OCI-LY7 (cell line): ENCODE data around the gene ZNF106.

Source experiments
- EZH2phosphoT487 ChIP-seq: fragments of 200-600 bp; sonication (generic); IDR thresholded peaks from 2 replicates; pipeline ENCODE4 v1.6.1; 2018; ENCODE audit warnings: low read depth, borderline replicate concordance, mild to moderate bottlenecking, mixed run types, antibody characterized with exemption, low read length, moderate library complexity, mixed read lengths
- TF ChIP-seq, protein P1 (sequence below): fragments of 200-600 bp; sonication (generic); conservative IDR thresholded peaks from 2 replicates; pipeline ENCODE4 v1.5.1; 2014; ENCODE audit warnings: mild to moderate bottlenecking, antibody characterized with exemption, low read length, moderate library complexity, mixed read lengths

- TF ChIP-seq, protein P1, sequence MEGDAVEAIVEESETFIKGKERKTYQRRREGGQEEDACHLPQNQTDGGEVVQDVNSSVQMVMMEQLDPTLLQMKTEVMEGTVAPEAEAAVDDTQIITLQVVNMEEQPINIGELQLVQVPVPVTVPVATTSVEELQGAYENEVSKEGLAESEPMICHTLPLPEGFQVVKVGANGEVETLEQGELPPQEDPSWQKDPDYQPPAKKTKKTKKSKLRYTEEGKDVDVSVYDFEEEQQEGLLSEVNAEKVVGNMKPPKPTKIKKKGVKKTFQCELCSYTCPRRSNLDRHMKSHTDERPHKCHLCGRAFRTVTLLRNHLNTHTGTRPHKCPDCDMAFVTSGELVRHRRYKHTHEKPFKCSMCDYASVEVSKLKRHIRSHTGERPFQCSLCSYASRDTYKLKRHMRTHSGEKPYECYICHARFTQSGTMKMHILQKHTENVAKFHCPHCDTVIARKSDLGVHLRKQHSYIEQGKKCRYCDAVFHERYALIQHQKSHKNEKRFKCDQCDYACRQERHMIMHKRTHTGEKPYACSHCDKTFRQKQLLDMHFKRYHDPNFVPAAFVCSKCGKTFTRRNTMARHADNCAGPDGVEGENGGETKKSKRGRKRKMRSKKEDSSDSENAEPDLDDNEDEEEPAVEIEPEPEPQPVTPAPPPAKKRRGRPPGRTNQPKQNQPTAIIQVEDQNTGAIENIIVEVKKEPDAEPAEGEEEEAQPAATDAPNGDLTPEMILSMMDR, result no peak
- no peak for TF ChIP-seq EZH2phosphoT487
Observed at GRCh38 chr15:42490291-42490670, 660 bp downstream of the ZNF106 start.
